Activated naive CD4-positive, alpha-beta T cell treated with anti-CD3 and anti-CD28 coated beads for 36 hours (primary cell): ENCODE results near the gene RBMS3. TPM values are rescaled to one million over a fixed set of nuclear protein-coding genes. Genes with fewer than 3 reads are reported as not detected.
"Not testable (repeated sequence)": the region's sequence is repeated elsewhere in the genome, so short reads cannot be mapped to it uniquely, and the experiment has no call there.

Experiments
- CTCF ChIA-PET: fragments of 350-600 bp; sonication (Branson Sonifier 250); formaldehyde crosslinking; loops from one replicate; lab custom pipeline; 2021; ENCODE audit warnings: antibody characterized with exemption; lab: Charles Lee
- DNase-seq: peaks from one replicate; pipeline ENCODE4 v3.0.0-alpha.2; 2020
- H3K27ac Mint-ChIP-seq: one replicate; pipeline ENCODE4 v1.8.0; 2021; ENCODE audit warnings: mild to moderate bottlenecking, mixed read lengths
- H3K27me3 Mint-ChIP-seq: one replicate; pipeline ENCODE4 v1.8.0; 2021; ENCODE audit warnings: low read depth, mixed read lengths
- H3K36me3 Mint-ChIP-seq: one replicate; pipeline ENCODE4 v1.8.0; 2021; ENCODE audit warnings: low read depth, mixed read lengths
- H3K4me1 Mint-ChIP-seq: one replicate; pipeline ENCODE4 v1.8.0; 2021; ENCODE audit warnings: low read depth, mixed read lengths
- H3K4me3 Mint-ChIP-seq: one replicate; pipeline ENCODE4 v1.8.0; 2021; ENCODE audit warnings: mild to moderate bottlenecking, moderate library complexity, mixed read lengths
- H3K9me3 Mint-ChIP-seq: one replicate; pipeline ENCODE4 v1.8.0; 2021; ENCODE audit warnings: mixed read lengths
- intact Hi-C: fragments of 100-400 bp; cut with micrococcal nuclease; formaldehyde crosslinking; loops from one replicate; pipeline ENCODE4 v1.15.1; 2023
- total RNA-seq, 2 experiments: library from RNA; stranded (reverse); gene quantifications; one replicate each; pipeline ENCODE4 v1.2.3, GENCODE V29; 2021

Gene RBMS3
- 1 to 10 TPM in 1 of 2 experiments, under 1 TPM in 1; 0.84 to 1.1 TPM for total RNA-seq

GRCh38 chr3:29280404-29281093, at the start of gene RBMS3:
Gene RBMS3, plus strand, starts transcription at chr3:29281071.
- Mint-ChIP-seq H3K4me1 (peaks cover 34% of the 10 kb centered on the region), H3K27ac (peak within 1 kb of the TSS; percentile 64), H3K4me3 (peak within 1 kb of the TSS; percentile 62), H3K9me3 (no peaks in the 10 kb centered on the region), H3K27me3 (peaks cover 18% of the 10 kb centered on the region), H3K36me3 (no peaks in the 10 kb centered on the region)
- intact Hi-C loops = loop anchor here (5.0 kb wide), 3 partner anchors 128 to 363 kb away; no protein-coding TSS in a partner anchor
- DNase-seq = peak; percentile 24
- CTCF ChIA-PET = interaction anchor here (0.5 to 0.7 kb wide), 4 partner anchors 20 to 497 kb away, joined by 3 to 6 read pairs (median 4); no protein-coding TSS in a partner anchor

GRCh38 chr3:29233126-29233525, 47.7 kb upstream of the RBMS3 start:
- H3K36me3 Mint-ChIP-seq, H3K27ac Mint-ChIP-seq, H3K4me3 Mint-ChIP-seq, H3K9me3 Mint-ChIP-seq, H3K27me3 Mint-ChIP-seq, H3K4me1 Mint-ChIP-seq, DNase-seq, CTCF ChIA-PET, intact Hi-C loops: not testable (repeated sequence)

DNA sequence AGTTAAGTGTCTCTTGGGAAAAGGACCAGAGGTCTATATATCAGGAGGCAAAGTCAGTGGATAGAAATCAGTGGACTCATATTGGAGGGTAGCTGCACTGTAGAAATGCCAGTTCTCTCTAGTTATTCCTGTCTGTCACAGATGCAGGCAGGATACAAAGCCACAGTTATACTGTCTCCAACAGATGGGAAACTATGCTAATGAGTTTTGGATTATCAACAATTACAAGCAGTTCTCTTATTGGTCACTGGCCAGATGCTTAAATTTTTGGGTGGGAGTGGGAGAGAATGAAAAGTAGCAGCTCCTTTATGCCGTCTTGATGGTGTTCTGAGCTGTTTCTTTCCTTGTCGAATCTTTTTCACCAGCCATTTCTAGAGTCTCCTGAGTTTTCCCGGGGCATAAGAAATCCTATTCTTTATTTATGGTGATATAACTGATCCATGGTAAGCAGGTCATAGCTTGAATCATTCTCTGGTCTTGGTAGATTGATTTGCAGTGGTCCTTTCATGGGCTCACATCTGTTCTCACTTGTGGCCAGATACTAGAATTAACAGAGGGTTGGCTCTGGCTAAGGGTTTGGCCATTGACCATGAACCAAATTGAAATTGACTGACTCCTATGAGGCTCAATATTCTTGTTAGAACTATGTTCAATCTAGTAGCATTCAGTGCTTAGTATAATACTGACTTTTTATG, 44.6 kb upstream of the RBMS3 start:
- Mint-ChIP-seq H3K27ac (no peak overlapping the region), H3K9me3 (no peaks in the 10 kb centered on the region), H3K36me3 (no peaks in the 10 kb centered on the region), H3K4me1 (no peaks in the 10 kb centered on the region), H3K4me3 (no peak overlapping the region), H3K27me3 (no peaks in the 10 kb centered on the region)
- no peak for DNase-seq
- CTCF ChIA-PET = no interaction called here
- intact Hi-C loops = no loop called here

- no peaks in the 10 kb centered on the region for H3K27me3 Mint-ChIP-seq
- no peak for DNase-seq
- no peaks in the 10 kb centered on the region for H3K9me3 Mint-ChIP-seq
- CTCF ChIA-PET = no interaction called here
- no peaks in the 10 kb centered on the region for H3K36me3 Mint-ChIP-seq
- intact Hi-C loops = no loop called here
- no peak overlapping the region for H3K4me3 Mint-ChIP-seq
- no peaks in the 10 kb centered on the region for H3K4me1 Mint-ChIP-seq
- H3K27ac Mint-ChIP-seq = no peak overlapping the region
These were observed 41.5 kb upstream of the RBMS3 start for GRCh38 chr3:29239376-29239775.

- intact Hi-C loops = no loop called here
- Mint-ChIP-seq H3K9me3 (no peaks in the 10 kb centered on the region), H3K36me3 (no peaks in the 10 kb centered on the region)
These were observed 40.6 kb upstream of the RBMS3 start for GRCh38 chr3:29240248-29240647.

GRCh38 chr3:29240887-29241286, 40.0 kb upstream of the RBMS3 start:
- Mint-ChIP-seq H3K27ac (no peak overlapping the region), H3K4me3 (no peak overlapping the region), H3K27me3 (no peaks in the 10 kb centered on the region), H3K9me3 (no peaks in the 10 kb centered on the region), H3K4me1 (no peaks in the 10 kb centered on the region), H3K36me3 (no peaks in the 10 kb centered on the region)
- DNase-seq = no peak
- intact Hi-C loops = no loop called here
- CTCF ChIA-PET = no interaction called here

More at GRCh38 chr3:29240248-29240647, 40.6 kb upstream of the RBMS3 start:
- no peaks in the 10 kb centered on the region for H3K27me3 Mint-ChIP-seq
- no peak overlapping the region for H3K4me3 Mint-ChIP-seq
- no peak overlapping the region for H3K27ac Mint-ChIP-seq
- CTCF ChIA-PET = no interaction called here
- H3K4me1 Mint-ChIP-seq = no peaks in the 10 kb centered on the region
- no peak for DNase-seq

DNA sequence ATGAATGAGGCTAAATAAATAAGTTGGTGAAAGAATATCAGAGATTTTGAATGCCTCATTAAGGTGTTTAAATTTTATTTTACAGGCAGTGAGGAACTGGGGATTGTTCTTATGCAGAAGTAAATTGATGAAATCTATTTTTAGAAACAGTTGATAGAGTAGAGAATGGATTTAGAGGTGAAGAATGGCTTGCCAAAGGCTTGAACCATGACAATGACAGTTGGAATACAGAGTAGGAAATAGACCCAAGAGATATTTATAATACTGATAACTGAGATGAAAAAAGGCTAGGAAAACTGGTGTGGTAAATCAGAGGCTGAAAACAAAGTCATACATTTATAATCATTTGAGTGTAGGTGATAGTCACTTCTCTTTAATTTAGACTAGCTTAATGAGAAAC, 39.0 kb upstream of the RBMS3 start:
- no peaks in the 10 kb centered on the region for H3K4me1 Mint-ChIP-seq
- CTCF ChIA-PET = no interaction called here
- DNase-seq = no peak
- H3K27me3 Mint-ChIP-seq = no peaks in the 10 kb centered on the region
- no peaks in the 10 kb centered on the region for H3K36me3 Mint-ChIP-seq
- H3K27ac Mint-ChIP-seq = no peak overlapping the region
- no peaks in the 10 kb centered on the region for H3K9me3 Mint-ChIP-seq
- H3K4me3 Mint-ChIP-seq = no peak overlapping the region
- intact Hi-C loops = no loop called here

DNA sequence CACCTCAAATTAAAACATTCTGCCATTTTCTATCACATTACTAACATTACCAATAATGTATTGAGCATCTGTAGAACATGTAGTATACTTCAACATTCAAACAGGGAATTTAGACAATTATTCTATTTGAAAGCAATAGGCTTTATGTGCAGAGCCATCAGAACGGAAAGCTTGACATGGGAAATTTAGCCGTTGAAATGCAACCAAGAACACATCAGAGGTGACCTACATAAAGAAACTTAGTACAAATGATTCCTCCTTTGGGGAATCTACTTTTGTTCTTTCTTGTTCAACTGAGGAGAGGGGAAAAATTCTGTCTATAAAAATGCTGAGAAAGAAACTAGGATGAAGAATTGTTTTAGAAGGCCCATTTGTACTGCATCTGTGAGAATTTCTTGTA, 38.6 kb upstream of the RBMS3 start:
- DNase-seq = no peak
- no peaks in the 10 kb centered on the region for H3K36me3 Mint-ChIP-seq
- no peak overlapping the region for H3K27ac Mint-ChIP-seq
- no peak overlapping the region for H3K4me3 Mint-ChIP-seq
- H3K9me3 Mint-ChIP-seq = no peaks in the 10 kb centered on the region
- no peaks in the 10 kb centered on the region for H3K27me3 Mint-ChIP-seq
- CTCF ChIA-PET = no interaction called here
- H3K4me1 Mint-ChIP-seq = no peaks in the 10 kb centered on the region
- intact Hi-C loops = no loop called here

DNA sequence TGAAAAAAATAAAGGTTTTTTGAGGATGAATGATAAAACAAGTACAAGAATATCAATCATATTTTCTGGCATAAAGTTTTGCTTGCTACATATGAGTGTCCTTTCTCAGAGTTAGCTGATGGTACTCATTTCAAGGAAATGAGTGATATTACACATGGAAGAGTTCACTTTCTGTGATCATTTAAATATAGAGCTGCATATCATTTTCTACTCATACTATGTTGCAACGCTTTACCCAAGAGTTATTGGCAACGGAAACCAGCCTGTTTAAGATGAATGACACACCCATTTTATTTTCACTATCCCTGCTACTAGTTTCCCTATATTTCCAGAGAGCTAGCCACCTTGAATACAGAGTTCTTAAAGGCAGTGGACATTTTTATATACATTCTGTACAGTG, 35.4 kb upstream of the RBMS3 start:
- Mint-ChIP-seq H3K9me3 (no peaks in the 10 kb centered on the region), H3K27ac (no peak overlapping the region), H3K36me3 (no peaks in the 10 kb centered on the region), H3K27me3 (no peaks in the 10 kb centered on the region), H3K4me1 (no peaks in the 10 kb centered on the region), H3K4me3 (no peak overlapping the region)
- CTCF ChIA-PET = interaction anchor here (0.6 kb wide), 1 partner anchor 235 kb away, joined by 3 read pairs; no protein-coding TSS in a partner anchor
- DNase-seq = no peak
- intact Hi-C loops = loop anchor here (1.0 kb wide), 1 partner anchor 38 kb away; no protein-coding TSS in a partner anchor

DNA sequence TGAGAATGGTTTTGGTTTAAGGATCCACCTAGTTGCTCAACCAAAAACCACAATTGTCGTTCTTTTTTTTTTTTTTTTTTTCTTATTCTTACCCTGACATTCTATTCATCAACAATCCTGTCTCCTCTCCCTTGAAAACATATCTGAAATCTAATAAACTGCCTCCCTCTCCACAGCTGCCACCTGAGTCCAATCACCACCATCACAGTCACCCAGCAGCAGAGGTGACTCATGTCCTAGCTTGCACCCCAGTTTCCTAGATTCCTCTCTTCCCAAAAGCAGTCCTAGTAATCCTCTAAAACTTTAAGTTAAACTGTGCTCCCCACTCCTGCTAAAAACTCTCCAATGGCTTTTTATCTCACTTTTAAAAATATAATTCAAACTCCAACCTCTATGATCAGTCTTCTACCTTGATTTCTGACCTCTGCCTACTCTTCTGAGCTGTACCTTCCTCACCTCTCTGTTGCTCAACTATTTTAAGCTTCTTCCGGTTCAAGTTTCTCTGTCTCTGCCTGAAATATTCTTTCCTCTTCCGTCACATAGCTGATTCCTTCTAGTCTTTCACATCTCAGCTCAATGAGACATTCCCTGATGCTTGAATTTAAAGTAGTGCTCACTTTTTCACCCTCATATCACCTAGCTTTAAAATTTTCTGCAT, 33.7 kb upstream of the RBMS3 start:
- Mint-ChIP-seq H3K36me3 (no peaks in the 10 kb centered on the region), H3K4me1 (no peaks in the 10 kb centered on the region), H3K27me3 (no peaks in the 10 kb centered on the region), H3K9me3 (no peaks in the 10 kb centered on the region), H3K27ac (no peak overlapping the region), H3K4me3 (no peak overlapping the region)
- CTCF ChIA-PET = no interaction called here
- DNase-seq = no peak
- intact Hi-C loops = no loop called here

- intact Hi-C loops = no loop called here
These were observed 31.0 kb upstream of the RBMS3 start for GRCh38 chr3:29249829-29250345.

GRCh38 chr3:29255854-29256696, 24.8 kb upstream of the RBMS3 start:
- peaks cover 4% of the 10 kb centered on the region for H3K27me3 Mint-ChIP-seq
- CTCF ChIA-PET = no interaction called here
- no peaks in the 10 kb centered on the region for H3K36me3 Mint-ChIP-seq
- intact Hi-C loops = no loop called here
- no peaks in the 10 kb centered on the region for H3K4me1 Mint-ChIP-seq
- no peak overlapping the region for H3K4me3 Mint-ChIP-seq
- DNase-seq = no peak
- H3K27ac Mint-ChIP-seq = no peak overlapping the region
- H3K9me3 Mint-ChIP-seq = no peaks in the 10 kb centered on the region

More at GRCh38 chr3:29249829-29250345, 31.0 kb upstream of the RBMS3 start:
- H3K27me3 Mint-ChIP-seq = peaks cover 4% of the 10 kb centered on the region
- CTCF ChIA-PET = no interaction called here
- no peak overlapping the region for H3K27ac Mint-ChIP-seq
- no peak for DNase-seq
- no peaks in the 10 kb centered on the region for H3K36me3 Mint-ChIP-seq
- no peaks in the 10 kb centered on the region for H3K4me1 Mint-ChIP-seq
- H3K9me3 Mint-ChIP-seq = no peaks in the 10 kb centered on the region
- H3K4me3 Mint-ChIP-seq = no peak overlapping the region
